BJ (cell line): ENCODE results near the gene TRAF1. TPM values are rescaled to one million over a fixed set of nuclear protein-coding genes. Genes with fewer than 3 reads are reported as not detected.

Experiments used
- CTCF ChIA-PET: fragments of 350-600 bp; formaldehyde crosslinking; extraction: SDS; loops from one replicate; lab custom pipeline; 2021; ENCODE audit warnings: antibody characterized with exemption, inconsistent platforms; lab: Yijun Ruan, JAX
- POLR2A ChIA-PET: fragments of 300-600 bp; sonication (Branson Sonifier 250); formaldehyde crosslinking; extraction: SDS; loops from one replicate; lab custom pipeline; 2021; ENCODE audit warnings: antibody characterized with exemption; lab: Charles Lee
- DNase-seq: peaks from one replicate; pipeline ENCODE4 v3.0.0-alpha.2; 2011; ENCODE audit warnings: low read depth
- H3K27me3 ChIP-seq: 2 replicates; pipeline ENCODE4 v1.6.0; 2011; ENCODE audit warnings: low read length; ENCODE audit not compliant: control insufficient read depth, insufficient read depth
- H3K36me3 ChIP-seq: 2 replicates; pipeline ENCODE4 v1.5.1; 2011; ENCODE audit warnings: low read length; ENCODE audit not compliant: control insufficient read depth, insufficient read depth
- H3K4me3 ChIP-seq: 2 replicates; pipeline ENCODE4 v1.5.1; 2011; ENCODE audit warnings: low read depth, mild to moderate bottlenecking, control low read depth, low read length
- polyA plus RNA-seq: library from polyadenylated mRNA; depleted of rRNA; stranded (reverse); fragments of >200 nt; gene quantifications from 2 replicates; pipeline ENCODE4 v1.2.3, GENCODE V29; 2011
- TF ChIP-seq, protein P1 (sequence below): IDR thresholded peaks from 2 replicates; pipeline ENCODE4 v1.5.1; 2011; ENCODE audit warnings: low read depth, mild to moderate bottlenecking, control low read depth, inconsistent platforms, low read length, moderate library complexity; ENCODE audit not compliant: insufficient read depth

TRAF1 gene
- polyA plus RNA-seq, 1 experiment: 3.3 TPM

DNA sequence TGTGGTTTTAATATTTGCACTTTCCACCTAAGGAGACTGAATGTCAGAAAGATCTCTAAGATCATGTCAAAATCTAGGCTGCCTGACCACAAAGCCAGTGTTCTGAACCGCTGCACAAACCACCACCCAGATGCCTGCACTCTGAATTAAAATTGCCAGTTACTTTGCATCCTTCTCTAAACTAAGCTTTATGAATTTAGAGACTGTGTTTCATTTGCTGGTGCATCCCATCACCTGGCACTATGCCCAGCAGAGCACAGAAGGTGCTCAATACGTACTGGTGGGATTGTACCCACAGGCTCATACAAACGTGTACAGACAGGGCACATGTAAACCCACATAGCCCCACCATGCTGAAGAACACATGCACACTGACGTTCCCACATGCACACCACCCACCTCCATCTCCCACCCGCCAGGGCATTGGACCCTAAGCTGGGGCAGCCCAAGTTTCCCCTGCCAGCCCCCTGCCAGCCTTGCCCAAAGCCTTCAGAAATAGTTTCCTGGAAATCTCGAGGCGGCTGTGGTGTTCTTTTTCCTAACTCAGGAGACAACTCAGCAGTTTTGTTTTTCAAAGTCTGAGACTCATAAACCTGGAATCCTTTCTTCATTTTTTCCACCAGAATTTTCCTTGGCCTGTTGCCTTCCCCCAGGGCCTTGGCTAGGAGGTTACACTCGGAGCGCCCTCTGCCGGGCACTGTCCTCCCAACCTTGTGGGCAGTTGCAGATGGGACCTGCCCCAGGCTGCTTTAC lies 9.6 kb upstream of the TRAF1 start:
- Histone ChIP-seq H3K27me3 (peaks cover 1% of the 10 kb centered on the region; the same call in 1 of the 2 replicates), H3K4me3 (peak overlapping the region; percentile 29), H3K36me3 (no peaks in the 10 kb centered on the region)
- TF ChIP-seq, protein P1, sequence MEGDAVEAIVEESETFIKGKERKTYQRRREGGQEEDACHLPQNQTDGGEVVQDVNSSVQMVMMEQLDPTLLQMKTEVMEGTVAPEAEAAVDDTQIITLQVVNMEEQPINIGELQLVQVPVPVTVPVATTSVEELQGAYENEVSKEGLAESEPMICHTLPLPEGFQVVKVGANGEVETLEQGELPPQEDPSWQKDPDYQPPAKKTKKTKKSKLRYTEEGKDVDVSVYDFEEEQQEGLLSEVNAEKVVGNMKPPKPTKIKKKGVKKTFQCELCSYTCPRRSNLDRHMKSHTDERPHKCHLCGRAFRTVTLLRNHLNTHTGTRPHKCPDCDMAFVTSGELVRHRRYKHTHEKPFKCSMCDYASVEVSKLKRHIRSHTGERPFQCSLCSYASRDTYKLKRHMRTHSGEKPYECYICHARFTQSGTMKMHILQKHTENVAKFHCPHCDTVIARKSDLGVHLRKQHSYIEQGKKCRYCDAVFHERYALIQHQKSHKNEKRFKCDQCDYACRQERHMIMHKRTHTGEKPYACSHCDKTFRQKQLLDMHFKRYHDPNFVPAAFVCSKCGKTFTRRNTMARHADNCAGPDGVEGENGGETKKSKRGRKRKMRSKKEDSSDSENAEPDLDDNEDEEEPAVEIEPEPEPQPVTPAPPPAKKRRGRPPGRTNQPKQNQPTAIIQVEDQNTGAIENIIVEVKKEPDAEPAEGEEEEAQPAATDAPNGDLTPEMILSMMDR: peak; percentile 96
- ChIA-PET POLR2A (no interaction called here), CTCF (interaction anchor here (0.7 to 3.0 kb wide), 11 partner anchors 10 to 311 kb away, joined by 3 to 25 read pairs (median 4); no protein-coding TSS in a partner anchor)
- DNase-seq: peak; percentile 74

- ChIA-PET CTCF (interaction anchor here (0.5 to 1.6 kb wide), 8 partner anchors 9 to 179 kb away, joined by 3 to 6 read pairs (median 3); no protein-coding TSS in a partner anchor), POLR2A (no interaction called here)
- TF ChIP-seq, protein P1: no peak
- H3K36me3 ChIP-seq: no peaks in the 10 kb centered on the region
- DNase-seq: peak; percentile 56
- no peak overlapping the region for H3K4me3 ChIP-seq
- H3K27me3 ChIP-seq: peaks cover 1% of the 10 kb centered on the region; the same call in 1 of the 2 replicates
These were observed 8.8 kb upstream of the TRAF1 start for GRCh38 chr9:120935383-120935857.

DNA sequence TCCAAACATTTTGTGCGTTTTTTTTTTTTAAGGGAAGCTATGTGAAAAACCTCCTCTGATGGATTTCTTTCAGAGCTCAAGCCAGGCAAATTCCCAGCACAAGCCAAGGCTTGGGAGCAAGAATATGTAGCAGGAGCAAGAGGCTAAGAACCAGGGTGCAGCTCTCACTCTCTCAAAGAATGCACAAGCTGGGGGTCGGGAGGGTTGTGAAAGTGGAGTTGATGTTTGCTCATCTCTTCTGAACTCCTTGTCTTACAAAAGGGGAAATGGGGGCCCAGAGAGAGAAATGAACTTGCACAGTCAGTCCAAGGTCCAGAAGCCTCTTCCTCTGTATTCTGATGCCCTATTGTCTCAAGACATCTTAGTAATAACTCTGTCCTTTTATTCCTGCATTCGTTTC lies 7.7 kb upstream of the TRAF1 start:
- H3K27me3 ChIP-seq: no peaks in the 10 kb centered on the region
- TF ChIP-seq, protein P1: no peak
- DNase-seq: no peak
- ChIA-PET POLR2A (no interaction called here), CTCF (interaction anchor here (1.5 to 2.3 kb wide), 3 partner anchors 47 to 178 kb away, joined by 3 to 8 read pairs (median 4); no protein-coding TSS in a partner anchor)
- H3K4me3 ChIP-seq: no peak overlapping the region
- no peaks in the 10 kb centered on the region for H3K36me3 ChIP-seq

DNA sequence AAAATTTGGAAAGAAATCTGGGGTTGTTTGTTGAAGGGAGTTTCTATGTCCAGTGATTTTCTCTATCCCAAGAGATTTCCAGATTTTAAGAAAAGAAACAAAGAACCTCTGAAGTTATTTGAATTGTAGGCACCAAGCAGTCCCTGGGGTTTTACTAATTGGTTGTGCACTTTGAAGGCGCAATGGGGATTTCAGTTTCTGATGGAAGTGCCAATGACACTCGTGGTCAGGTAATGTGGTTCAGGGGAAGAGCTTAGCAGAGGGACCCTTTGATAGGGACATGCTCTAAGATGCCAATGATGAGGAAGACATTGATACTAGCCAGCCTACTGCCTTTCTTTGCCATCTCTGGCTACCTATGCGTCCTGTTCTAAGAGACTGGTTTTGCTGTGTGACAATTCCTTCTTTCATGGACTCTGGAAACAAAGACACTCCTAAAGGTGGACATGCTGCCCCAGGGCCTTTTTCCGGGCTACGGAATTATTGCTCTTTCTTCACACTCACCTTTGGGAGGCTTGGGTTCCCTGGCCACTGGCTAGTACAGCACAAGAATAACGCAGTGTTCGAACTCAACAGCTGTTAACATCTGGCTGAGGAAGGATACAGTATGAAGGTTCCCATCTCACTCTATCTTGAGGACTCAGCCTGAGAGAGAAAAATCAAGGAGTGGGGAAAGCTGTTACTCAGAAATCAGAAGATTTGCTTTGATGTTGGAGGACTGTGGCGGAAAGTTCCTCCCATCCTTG lies 6.9 kb upstream of the TRAF1 start:
- no peak for DNase-seq
- Histone ChIP-seq H3K4me3 (no peak overlapping the region), H3K27me3 (no peaks in the 10 kb centered on the region), H3K36me3 (no peaks in the 10 kb centered on the region)
- CTCF ChIA-PET: interaction anchor here (0.6 to 2.3 kb wide), 3 partner anchors 48 to 177 kb away, joined by 3 to 8 read pairs (median 4); no protein-coding TSS in a partner anchor
- POLR2A ChIA-PET: no interaction called here
- TF ChIP-seq, protein P1: no peak
